Neural cell (in vitro differentiated cells): ENCODE results near the gene MGAT5. TPM values are rescaled to one million over a fixed set of nuclear protein-coding genes. Genes with fewer than 3 reads are reported as not detected.

Source experiments
- H2AFZ ChIP-seq: fragments of 200-600, 300-800 bp; sonication (generic), shearing (Covaris generic); 2 replicates; pipeline ENCODE4 v1.6.0; 2014; ENCODE audit warnings: low read depth, mild to moderate bottlenecking, antibody characterized with exemption, low read length, moderate library complexity
- H3F3A ChIP-seq: fragments of 200-600 bp; shearing (Covaris generic); 2 replicates; pipeline ENCODE4 v1.6.1; 2016; ENCODE audit warnings: mild to moderate bottlenecking, moderate library complexity, mixed read lengths, antibody characterized with exemption, low read length; ENCODE audit not compliant: insufficient read depth, poor library complexity, severe bottlenecking
- H3K27ac ChIP-seq: fragments of 200-600, 300-800 bp; sonication (generic), shearing (Covaris generic); 2 replicates; pipeline ENCODE4 v1.5.1; 2014; ENCODE audit warnings: mild to moderate bottlenecking, low read length, moderate library complexity
- H3K27me3 ChIP-seq: fragments of 300-800, 200-600 bp; sonication (generic), shearing (Covaris generic); 2 replicates; pipeline ENCODE4 v1.6.0; 2014; ENCODE audit warnings: mild to moderate bottlenecking, low read depth, low read length, moderate library complexity; ENCODE audit not compliant: insufficient read depth
- H3K36me3 ChIP-seq: fragments of 300-800, 200-600 bp; sonication (generic), shearing (Covaris generic); 2 replicates; pipeline ENCODE4 v1.5.1; 2014; ENCODE audit warnings: mild to moderate bottlenecking, antibody characterized with exemption, low read length, moderate library complexity; ENCODE audit not compliant: insufficient read depth
- H3K4me2 ChIP-seq: fragments of 300-800, 200-600 bp; sonication (generic), shearing (Covaris generic); 2 replicates; pipeline ENCODE4 v1.6.0; 2014; ENCODE audit warnings: mild to moderate bottlenecking, low read length
- H3K4me3 ChIP-seq: fragments of 300-800, 200-600 bp; sonication (generic), shearing (Covaris generic); 2 replicates; pipeline ENCODE4 v1.5.1; 2014; ENCODE audit warnings: mild to moderate bottlenecking, low read length, moderate library complexity
- H3K79me2 ChIP-seq: fragments of 200-600 bp; shearing (Covaris generic); replicated peaks from 2 replicates; pipeline ENCODE4 v1.6.0; 2014; ENCODE audit warnings: mild to moderate bottlenecking, low read length, moderate library complexity; ENCODE audit not compliant: insufficient read depth
- H3K9ac ChIP-seq: fragments of 300-800, 200-600 bp; sonication (generic), shearing (Covaris generic); 2 replicates; pipeline ENCODE4 v1.6.1; 2016; ENCODE audit warnings: mild to moderate bottlenecking, low read length, mixed read lengths
- H3K9me2 ChIP-seq: fragments of 200-600 bp; shearing (Covaris generic); 2 replicates; pipeline ENCODE4 v1.6.1; 2016; ENCODE audit warnings: mild to moderate bottlenecking, low read length, mixed read lengths; ENCODE audit not compliant: insufficient read depth
- H3K9me3 ChIP-seq: fragments of 200-600, 300-800 bp; sonication (generic), shearing (Covaris generic); 2 replicates; pipeline ENCODE4 v1.6.1; 2016; ENCODE audit warnings: mild to moderate bottlenecking, mixed run types, low read length, moderate library complexity, mixed read lengths
- H4K20me1 ChIP-seq: fragments of 200-600 bp; shearing (Covaris generic); 2 replicates; pipeline ENCODE4 v1.6.1; 2016; ENCODE audit warnings: mild to moderate bottlenecking, mixed run types; ENCODE audit not compliant: insufficient read depth
- CTCF ChIP-seq: fragments of 450-650 bp; IDR thresholded peaks from 2 replicates; pipeline ENCODE4 v1.5.1; 2014; ENCODE audit warnings: antibody characterized with exemption, mild to moderate bottlenecking, moderate library complexity; ENCODE audit not compliant: poor library complexity, severe bottlenecking
- EP300 ChIP-seq: fragments of 450-650 bp; conservative IDR thresholded peaks from 2 replicates; pipeline ENCODE4 v1.6.1; 2014; ENCODE audit warnings: antibody characterized with exemption, mild to moderate bottlenecking, moderate library complexity; ENCODE audit not compliant: poor library complexity, severe bottlenecking
- EZH2 ChIP-seq: fragments of 200-600, 300-800 bp; shearing (Covaris generic), sonication (generic); IDR thresholded peaks from 2 replicates; pipeline ENCODE4 v1.6.1; 2014; ENCODE audit warnings: antibody characterized with exemption, low read length, borderline replicate concordance, mild to moderate bottlenecking; ENCODE audit not compliant: insufficient read depth, poor library complexity, severe bottlenecking
- MXI1 ChIP-seq: fragments of 450-650 bp; conservative IDR thresholded peaks from 2 replicates; pipeline ENCODE4 v1.6.1; 2014; ENCODE audit warnings: antibody characterized with exemption, mild to moderate bottlenecking; ENCODE audit not compliant: poor library complexity, severe bottlenecking
- POLR2AphosphoS5 ChIP-seq: IDR thresholded peaks from 2 replicates; pipeline ENCODE4 v1.6.1; 2012
- RAD21 ChIP-seq: fragments of 450-650 bp; conservative IDR thresholded peaks from 2 replicates; pipeline ENCODE4 v1.6.1; 2014; ENCODE audit warnings: antibody characterized with exemption, mild to moderate bottlenecking, moderate library complexity
- SMC3 ChIP-seq: fragments of 450-650 bp; conservative IDR thresholded peaks from 2 replicates; pipeline ENCODE4 v1.6.1; 2014; ENCODE audit warnings: antibody characterized with exemption, mild to moderate bottlenecking, moderate library complexity; ENCODE audit not compliant: poor library complexity
- TAF1 ChIP-seq: IDR thresholded peaks from 2 replicates; pipeline ENCODE4 v1.6.1; 2012; ENCODE audit warnings: low read depth
- polyA plus RNA-seq: library from polyadenylated mRNA; depleted of rRNA; stranded (reverse); fragments of >200 nt; gene quantifications from 2 replicates; pipeline ENCODE4 v1.2.3, GENCODE V29; 2014
- TF ChIP-seq, protein P1 (sequence below): IDR thresholded peaks from 2 replicates; pipeline ENCODE4 v1.6.1; 2012; ENCODE audit warnings: borderline replicate concordance

The MGAT5 gene
- polyA plus RNA-seq, 1 donor from 2014 or later: 40.9 TPM

GRCh38 chr2:134241911-134242310 is 12.0 kb upstream of the MGAT5 start:
- Histone ChIP-seq H3K9ac (no peak overlapping the region), H3K4me2 (no peak overlapping the region), H3K79me2 (peaks cover 9% of the 10 kb centered on the region), H3K27ac (no peak overlapping the region), H4K20me1 (no peaks in the 10 kb centered on the region), H2AFZ (no peak overlapping the region), H3K9me2 (no peaks in the 10 kb centered on the region), H3K27me3 (no peaks in the 10 kb centered on the region), H3K36me3 (no peaks in the 10 kb centered on the region), H3K4me3 (no peak overlapping the region), H3K9me3 (no peaks in the 10 kb centered on the region), H3F3A (no peaks in the 10 kb centered on the region)
- no peak for TF ChIP-seq MXI1

DNA sequence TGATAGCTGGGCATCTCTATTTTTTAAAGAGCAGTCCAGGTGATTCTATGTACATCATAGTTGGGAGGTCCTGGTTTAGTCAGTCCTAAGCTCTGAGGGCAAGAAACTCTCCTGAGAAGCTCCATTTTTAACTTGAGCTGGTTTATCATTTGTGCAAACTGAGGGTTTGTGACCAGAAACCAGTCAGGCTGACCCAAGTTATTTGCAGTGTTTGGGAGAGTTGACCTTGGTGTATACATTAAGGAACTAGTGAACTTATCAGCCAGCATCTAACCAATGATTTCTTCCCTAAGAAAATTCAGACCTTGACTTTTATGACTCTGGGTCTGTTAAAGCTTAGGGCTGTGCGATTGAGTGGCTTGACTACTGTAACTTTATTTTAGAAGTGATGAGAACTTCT is 10.6 kb upstream of the MGAT5 start:
- TF ChIP-seq RAD21 (no peak), MXI1 (no peak), TAF1 (no peak), POLR2AphosphoS5 (no peak)

GRCh38 chr2:134244086-134244485 is 9.8 kb upstream of the MGAT5 start:
- Histone ChIP-seq H2AFZ (no peak overlapping the region), H3K9me2 (no peaks in the 10 kb centered on the region), H3K9me3 (no peaks in the 10 kb centered on the region), H3K36me3 (no peaks in the 10 kb centered on the region), H3K27ac (no peak overlapping the region), H3K9ac (no peak overlapping the region), H3K79me2 (peaks cover 9% of the 10 kb centered on the region), H3K4me2 (no peak overlapping the region), H4K20me1 (no peaks in the 10 kb centered on the region), H3K27me3 (no peaks in the 10 kb centered on the region), H3F3A (no peaks in the 10 kb centered on the region), H3K4me3 (no peak overlapping the region)
- TF ChIP-seq TAF1 (no peak), EZH2 (no peak), EP300 (no peak), MXI1 (no peak), CTCF (no peak), SMC3 (no peak)
- TF ChIP-seq, protein P1, sequence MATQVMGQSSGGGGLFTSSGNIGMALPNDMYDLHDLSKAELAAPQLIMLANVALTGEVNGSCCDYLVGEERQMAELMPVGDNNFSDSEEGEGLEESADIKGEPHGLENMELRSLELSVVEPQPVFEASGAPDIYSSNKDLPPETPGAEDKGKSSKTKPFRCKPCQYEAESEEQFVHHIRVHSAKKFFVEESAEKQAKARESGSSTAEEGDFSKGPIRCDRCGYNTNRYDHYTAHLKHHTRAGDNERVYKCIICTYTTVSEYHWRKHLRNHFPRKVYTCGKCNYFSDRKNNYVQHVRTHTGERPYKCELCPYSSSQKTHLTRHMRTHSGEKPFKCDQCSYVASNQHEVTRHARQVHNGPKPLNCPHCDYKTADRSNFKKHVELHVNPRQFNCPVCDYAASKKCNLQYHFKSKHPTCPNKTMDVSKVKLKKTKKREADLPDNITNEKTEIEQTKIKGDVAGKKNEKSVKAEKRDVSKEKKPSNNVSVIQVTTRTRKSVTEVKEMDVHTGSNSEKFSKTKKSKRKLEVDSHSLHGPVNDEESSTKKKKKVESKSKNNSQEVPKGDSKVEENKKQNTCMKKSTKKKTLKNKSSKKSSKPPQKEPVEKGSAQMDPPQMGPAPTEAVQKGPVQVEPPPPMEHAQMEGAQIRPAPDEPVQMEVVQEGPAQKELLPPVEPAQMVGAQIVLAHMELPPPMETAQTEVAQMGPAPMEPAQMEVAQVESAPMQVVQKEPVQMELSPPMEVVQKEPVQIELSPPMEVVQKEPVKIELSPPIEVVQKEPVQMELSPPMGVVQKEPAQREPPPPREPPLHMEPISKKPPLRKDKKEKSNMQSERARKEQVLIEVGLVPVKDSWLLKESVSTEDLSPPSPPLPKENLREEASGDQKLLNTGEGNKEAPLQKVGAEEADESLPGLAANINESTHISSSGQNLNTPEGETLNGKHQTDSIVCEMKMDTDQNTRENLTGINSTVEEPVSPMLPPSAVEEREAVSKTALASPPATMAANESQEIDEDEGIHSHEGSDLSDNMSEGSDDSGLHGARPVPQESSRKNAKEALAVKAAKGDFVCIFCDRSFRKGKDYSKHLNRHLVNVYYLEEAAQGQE: no peak

More for the DNA sequence above, 10.6 kb upstream of the MGAT5 start:
- no peaks in the 10 kb centered on the region for H3F3A ChIP-seq
- H3K36me3 ChIP-seq: no peaks in the 10 kb centered on the region
- no peaks in the 10 kb centered on the region for H3K27me3 ChIP-seq
- H3K9me2 ChIP-seq: no peaks in the 10 kb centered on the region
- no peak overlapping the region for H3K27ac ChIP-seq
- H2AFZ ChIP-seq: no peak overlapping the region
- H3K9me3 ChIP-seq: no peaks in the 10 kb centered on the region
- peaks cover 9% of the 10 kb centered on the region for H3K79me2 ChIP-seq
- H3K9ac ChIP-seq: no peak overlapping the region
- no peak overlapping the region for H3K4me2 ChIP-seq
- no peaks in the 10 kb centered on the region for H4K20me1 ChIP-seq
- H3K4me3 ChIP-seq: no peak overlapping the region
